KBM-7 (cell line): ENCODE measurements around the gene KIDINS220.

Experiments used
- DNase-seq: peaks from one replicate; pipeline ENCODE4 v3.0.0-alpha.2; 2015
- in situ Hi-C: fragments of 300-500 bp; cut with MboI; formaldehyde crosslinking; loops from 2 replicates; pipeline ENCODE4 v1.14.3; 2020; ENCODE audit warnings: low sequenced_read_pairs, low pct_unique_long_range_greater_than_20kb, mixed read lengths

KIDINS220 gene

GRCh38 chr2:8836971-8837794 is at the start of gene KIDINS220:
TSS of gene KIDINS220 (minus strand) at chr2:8837613. CDS start at chr2:8827093, 10,520 bp downstream.
- in situ Hi-C loops, result no loop called here
- peak; percentile 60 for DNase-seq

- DNase-seq, result peak; percentile 8
- in situ Hi-C loops, result no loop called here
These were observed 49.5 kb upstream of the KIDINS220 start for GRCh38 chr2:8886876-8887275.

- in situ Hi-C loops, result no loop called here
- DNase-seq, result no peak
These were observed 48.7 kb upstream of the KIDINS220 start for GRCh38 chr2:8886202-8886518.

GRCh38 chr2:8885449-8886201 is 48.2 kb upstream of the KIDINS220 start:
- in situ Hi-C loops, result no loop called here
- no peak for DNase-seq

GRCh38 chr2:8884812-8885211 is 47.4 kb upstream of the KIDINS220 start:
- in situ Hi-C loops, result no loop called here
- DNase-seq, result no peak

GRCh38 chr2:8882094-8882493 is 44.7 kb upstream of the KIDINS220 start:
- in situ Hi-C loops, result no loop called here
- DNase-seq, result peak; percentile 48

GRCh38 chr2:8877894-8878293 is 40.5 kb upstream of the KIDINS220 start:
- in situ Hi-C loops, result no loop called here
- no peak for DNase-seq

- no peak for DNase-seq
- in situ Hi-C loops, result no loop called here
These were observed 39.9 kb upstream of the KIDINS220 start for GRCh38 chr2:8877332-8877731.

GRCh38 chr2:8876628-8877027 is 39.2 kb upstream of the KIDINS220 start:
- DNase-seq, result no peak
- in situ Hi-C loops, result no loop called here

GRCh38 chr2:8872821-8873432 is 35.5 kb upstream of the KIDINS220 start:
- in situ Hi-C loops, result no loop called here
- peak; percentile 51 for DNase-seq

GRCh38 chr2:8870441-8870840 is 33.0 kb upstream of the KIDINS220 start:
- in situ Hi-C loops, result no loop called here

GRCh38 chr2:8867363-8867762 is 29.9 kb upstream of the KIDINS220 start:
- no peak for DNase-seq
- in situ Hi-C loops, result no loop called here

More at GRCh38 chr2:8870441-8870840, 33.0 kb upstream of the KIDINS220 start:
- no peak for DNase-seq

GRCh38 chr2:8863331-8863953 is 26.0 kb upstream of the KIDINS220 start:
- in situ Hi-C loops, result no loop called here

GRCh38 chr2:8862230-8862629 is 24.8 kb upstream of the KIDINS220 start:
- in situ Hi-C loops, result no loop called here
- DNase-seq, result no peak

More at GRCh38 chr2:8863331-8863953, 26.0 kb upstream of the KIDINS220 start:
- no peak for DNase-seq

GRCh38 chr2:8861797-8862196 is 24.4 kb upstream of the KIDINS220 start:
- in situ Hi-C loops, result no loop called here
- no peak for DNase-seq

- no peak for DNase-seq
- in situ Hi-C loops, result no loop called here
These were observed 22.8 kb upstream of the KIDINS220 start for GRCh38 chr2:8860239-8860638.

- in situ Hi-C loops, result no loop called here
These were observed 21.5 kb upstream of the KIDINS220 start for GRCh38 chr2:8858910-8859309.

GRCh38 chr2:8858264-8858663 is 20.9 kb upstream of the KIDINS220 start:
- in situ Hi-C loops, result no loop called here
- DNase-seq, result no peak

More at GRCh38 chr2:8858910-8859309, 21.5 kb upstream of the KIDINS220 start:
- no peak for DNase-seq

- DNase-seq, result no peak
- in situ Hi-C loops, result no loop called here
These were observed 20.3 kb upstream of the KIDINS220 start for GRCh38 chr2:8857709-8858108.

- in situ Hi-C loops, result no loop called here
These were observed 18.8 kb upstream of the KIDINS220 start for GRCh38 chr2:8856176-8856575.

More at GRCh38 chr2:8856176-8856575, 18.8 kb upstream of the KIDINS220 start:
- DNase-seq, result no peak
